Activated naive CD8-positive, alpha-beta T cell treated with anti-CD3 and anti-CD28 coated beads for 36 hours (primary cell): ENCODE data around the gene ZSCAN21. TPM values are rescaled to one million over a fixed set of nuclear protein-coding genes. Genes with fewer than 3 reads are reported as not detected.
"Not testable (repeated sequence)": the region's sequence is repeated elsewhere in the genome, so short reads cannot be mapped to it uniquely, and the experiment has no call there.

ENCODE experiments used
- DNase-seq: peaks from one replicate; pipeline ENCODE4 v3.0.0; 2021
- H3K27ac Mint-ChIP-seq: one replicate; pipeline ENCODE4 v1.8.0; 2022; ENCODE audit warnings: mild to moderate bottlenecking, moderate library complexity, mixed read lengths
- H3K27me3 Mint-ChIP-seq: one replicate; pipeline ENCODE4 v1.8.0; 2022; ENCODE audit warnings: mild to moderate bottlenecking, mixed read lengths
- H3K36me3 Mint-ChIP-seq: one replicate; pipeline ENCODE4 v1.8.0; 2021; ENCODE audit warnings: mild to moderate bottlenecking, mixed read lengths
- H3K4me1 Mint-ChIP-seq: one replicate; pipeline ENCODE4 v1.8.0; 2021; ENCODE audit warnings: mixed read lengths
- H3K4me3 Mint-ChIP-seq: one replicate; pipeline ENCODE4 v1.8.0; 2022; ENCODE audit warnings: mild to moderate bottlenecking, moderate library complexity, mixed read lengths
- H3K9me3 Mint-ChIP-seq: one replicate; pipeline ENCODE4 v1.8.0; 2022; ENCODE audit warnings: mixed read lengths
- total RNA-seq, 2 experiments: library from RNA; stranded (reverse); gene quantifications; one replicate each; pipeline ENCODE4 v1.2.3, GENCODE V29; 2021

Gene ZSCAN21
- total RNA-seq: 1 to 10 TPM; 9.0 to 9.4 TPM

DNA sequence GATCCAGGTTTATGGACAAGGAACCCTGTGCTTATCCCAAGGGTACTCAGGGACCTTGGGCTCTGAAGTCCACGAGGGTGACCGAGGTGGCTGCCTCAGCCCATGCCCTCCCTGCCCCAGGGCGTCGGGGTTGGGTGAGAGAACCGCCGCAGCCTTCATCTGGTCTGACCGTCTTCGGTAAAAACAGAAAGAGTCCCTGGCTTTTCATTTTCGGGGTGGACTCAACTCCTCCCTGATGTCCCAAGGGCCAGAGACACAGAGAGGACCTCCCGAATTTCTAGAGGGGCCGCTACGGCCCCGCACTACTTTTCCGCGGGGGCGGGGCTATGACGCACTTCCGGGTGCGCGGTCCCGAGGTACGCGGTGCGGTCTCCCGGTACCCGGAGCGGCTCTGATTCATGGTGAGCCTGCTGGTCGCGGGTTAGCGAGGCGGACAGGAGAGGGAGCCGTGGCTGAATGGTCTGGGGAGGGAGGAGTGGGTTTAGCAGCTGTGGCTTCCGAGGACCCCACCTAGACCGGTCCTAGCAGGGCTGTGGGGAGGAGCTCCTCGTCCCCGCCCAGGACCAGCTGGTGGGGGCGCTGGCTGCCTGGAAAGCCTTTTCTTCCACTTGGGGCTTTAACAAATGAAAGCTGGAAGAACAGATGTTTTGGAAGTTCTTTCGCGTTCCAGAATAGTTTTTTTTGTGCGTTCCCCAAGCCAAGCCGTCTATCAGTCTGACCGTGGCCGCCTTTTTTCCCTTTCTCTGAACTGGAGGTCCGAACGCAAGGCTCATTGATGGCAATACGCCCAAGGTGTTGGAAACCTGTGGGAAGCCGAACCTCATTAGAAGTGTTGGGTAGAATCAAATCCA is at the start of gene ZSCAN21:
Gene ZSCAN21 (plus strand): TSS at position 334 of the 851 bp plus-strand sequence. CDS start 7,233 bp downstream, outside the sequence.
- Mint-ChIP-seq H3K4me1 (peaks cover 20% of the 10 kb centered on the region), H3K27ac (peak within 1 kb of the TSS; percentile 92), H3K4me3 (peak within 1 kb of the TSS; percentile 89), H3K27me3 (no peaks in the 10 kb centered on the region), H3K9me3 (no peaks in the 10 kb centered on the region), H3K36me3 (no peaks in the 10 kb centered on the region)
- DNase-seq: peak; percentile 84

DNA sequence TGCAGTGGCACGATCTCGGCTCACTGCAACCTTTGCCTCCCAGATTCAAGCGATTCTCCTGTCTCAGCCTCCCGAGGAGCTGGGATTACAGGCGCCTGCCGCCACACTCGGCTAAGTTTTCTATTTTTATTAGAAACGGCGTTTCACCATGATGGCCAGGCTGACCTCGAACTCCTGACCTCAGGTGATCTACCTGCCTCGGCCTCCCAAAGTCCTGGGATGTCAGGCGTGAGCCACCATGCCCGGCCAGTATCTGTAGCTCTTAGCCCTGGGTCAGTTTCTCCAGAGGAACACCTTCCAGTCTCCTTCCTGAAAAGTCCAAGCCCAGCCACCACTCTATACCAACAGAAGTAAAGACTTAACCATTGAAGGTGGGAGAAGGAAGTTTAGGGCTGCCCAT is 49.3 kb upstream of the ZSCAN21 start:
- H3K9me3 Mint-ChIP-seq: peaks cover 4% of the 10 kb centered on the region
- peaks cover 2% of the 10 kb centered on the region for H3K36me3 Mint-ChIP-seq
- DNase-seq: no peak
- H3K4me3 Mint-ChIP-seq: no peak overlapping the region
- H3K27me3 Mint-ChIP-seq: no peaks in the 10 kb centered on the region
- H3K4me1 Mint-ChIP-seq: peaks cover 10% of the 10 kb centered on the region
- H3K27ac Mint-ChIP-seq: no peak overlapping the region

DNA sequence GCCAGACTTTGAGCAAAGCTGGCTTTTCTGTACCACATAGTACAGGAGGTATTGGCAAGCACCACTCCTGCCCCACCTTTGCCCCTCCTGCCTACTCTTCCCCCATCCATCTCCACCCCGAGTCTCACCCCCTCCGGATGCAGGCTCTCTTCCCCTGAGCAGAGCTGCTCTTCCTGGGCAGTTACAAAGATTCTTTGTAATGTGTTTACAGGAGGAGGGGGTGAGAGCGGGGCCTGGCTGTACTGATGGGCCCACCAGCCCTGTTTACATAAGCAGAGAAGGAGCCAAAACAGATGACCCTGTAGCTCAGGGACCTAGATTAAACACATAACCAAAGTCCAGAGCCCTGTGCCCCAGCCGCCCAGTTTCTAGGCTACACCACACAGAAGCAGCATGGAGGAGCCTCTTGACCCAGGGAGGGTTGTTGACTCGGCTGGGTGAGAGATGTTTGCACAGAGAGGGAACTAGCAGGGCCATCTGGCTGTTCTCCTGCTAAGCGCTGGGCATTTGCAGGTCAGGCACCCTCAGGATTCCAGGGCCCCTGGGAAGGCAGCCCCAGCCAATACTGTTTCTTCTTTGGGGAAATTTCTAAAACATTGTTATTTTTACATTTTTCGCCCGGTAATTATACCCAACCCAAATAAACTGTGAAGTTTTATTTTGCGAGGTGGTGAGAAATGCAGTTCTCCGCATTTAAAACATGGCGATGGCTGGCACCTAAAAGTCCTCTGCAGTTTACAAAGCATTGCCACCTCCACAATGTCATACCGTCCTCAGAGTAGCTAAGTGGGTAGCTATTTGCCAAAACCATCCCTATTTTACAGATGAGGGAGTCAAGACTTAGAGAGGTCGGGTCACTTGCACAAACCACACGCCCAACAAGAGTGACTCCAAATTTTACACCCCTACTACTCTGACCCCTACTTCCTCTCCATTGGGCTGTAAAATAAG is 45.6 kb upstream of the ZSCAN21 start:
- no peak for DNase-seq
- H3K36me3 Mint-ChIP-seq: no peaks in the 10 kb centered on the region
- no peaks in the 10 kb centered on the region for H3K4me1 Mint-ChIP-seq
- no peak overlapping the region for H3K27ac Mint-ChIP-seq
- H3K4me3 Mint-ChIP-seq: no peak overlapping the region
- H3K27me3 Mint-ChIP-seq: peaks cover 3% of the 10 kb centered on the region
- H3K9me3 Mint-ChIP-seq: no peaks in the 10 kb centered on the region

DNA sequence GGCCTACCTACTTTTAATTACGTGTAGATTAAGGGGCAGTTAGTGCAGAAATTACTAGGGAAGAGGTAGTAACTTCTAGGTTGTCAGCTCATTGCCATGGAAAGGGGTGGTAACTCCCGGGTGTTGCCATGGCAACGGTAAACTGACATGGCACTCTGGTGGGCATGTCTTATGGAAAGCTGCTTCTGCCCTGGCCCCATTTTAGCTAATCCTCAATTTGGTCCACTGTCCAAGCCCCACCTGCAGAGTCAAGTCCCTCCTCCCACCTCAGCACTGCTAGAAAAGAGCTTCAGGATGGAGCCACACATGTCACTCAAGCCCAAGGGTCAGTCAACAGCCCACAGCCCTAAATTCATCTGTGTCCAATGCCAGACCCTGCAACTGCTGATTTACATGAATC is 41.7 kb upstream of the ZSCAN21 start:
- Mint-ChIP-seq H3K27ac (no peak overlapping the region), H3K27me3 (peaks cover 3% of the 10 kb centered on the region), H3K36me3 (no peaks in the 10 kb centered on the region), H3K4me1 (peaks cover 2% of the 10 kb centered on the region), H3K4me3 (no peak overlapping the region), H3K9me3 (no peaks in the 10 kb centered on the region)
- no peak for DNase-seq

DNA sequence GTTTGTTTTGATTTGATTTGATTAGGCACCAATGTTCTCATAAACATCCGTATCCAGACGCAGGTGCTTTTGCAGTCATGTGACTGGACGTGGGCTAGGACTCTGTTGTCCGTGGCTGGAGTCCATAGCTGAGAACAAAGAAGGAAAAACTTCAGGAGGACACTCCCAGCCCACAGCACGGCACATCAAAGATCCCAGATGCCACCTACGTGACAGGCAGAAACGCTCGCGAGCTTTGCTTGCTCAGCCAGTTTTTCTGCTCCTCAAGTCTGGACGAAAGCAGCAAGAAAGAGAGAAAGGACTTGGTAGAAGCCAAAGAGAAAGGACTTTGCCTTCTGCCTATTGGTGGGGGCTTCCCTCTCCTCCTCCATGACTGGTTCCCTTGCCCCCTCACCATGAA is 41.0 kb upstream of the ZSCAN21 start:
- peaks cover 7% of the 10 kb centered on the region for H3K4me1 Mint-ChIP-seq
- no peak for DNase-seq
- H3K4me3 Mint-ChIP-seq: no peak overlapping the region
- no peak overlapping the region for H3K27ac Mint-ChIP-seq
- H3K9me3 Mint-ChIP-seq: no peaks in the 10 kb centered on the region
- no peaks in the 10 kb centered on the region for H3K36me3 Mint-ChIP-seq
- peaks cover 3% of the 10 kb centered on the region for H3K27me3 Mint-ChIP-seq

DNA sequence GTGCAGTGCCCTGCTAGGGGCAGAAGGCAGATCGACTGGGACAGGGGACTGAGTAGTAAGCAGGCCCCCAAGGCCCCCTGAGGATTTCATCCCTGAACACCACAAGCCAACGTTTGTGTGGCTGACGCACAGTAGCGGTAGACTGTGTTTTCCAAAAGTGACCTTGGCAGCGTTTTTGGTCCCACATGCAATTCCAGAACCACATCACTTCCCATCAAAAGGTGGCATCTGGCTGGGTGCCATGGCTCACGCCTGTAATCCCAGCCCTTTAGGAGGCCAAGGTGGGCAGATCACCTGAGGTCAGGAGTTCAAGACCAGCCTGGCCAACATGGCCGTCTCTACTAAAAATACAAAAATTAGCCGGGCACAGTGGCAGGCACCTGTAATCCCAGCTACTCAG is 39.6 kb upstream of the ZSCAN21 start:
- not testable (repeated sequence) for DNase-seq, H3K27ac Mint-ChIP-seq, H3K27me3 Mint-ChIP-seq, H3K36me3 Mint-ChIP-seq, H3K9me3 Mint-ChIP-seq, H3K4me3 Mint-ChIP-seq
- H3K4me1 Mint-ChIP-seq: peaks cover 11% of the 10 kb centered on the region

- H3K4me1 Mint-ChIP-seq: peaks cover 15% of the 10 kb centered on the region
- peaks cover under 1% of the 10 kb centered on the region for H3K36me3 Mint-ChIP-seq
- no peak overlapping the region for H3K27ac Mint-ChIP-seq
- H3K9me3 Mint-ChIP-seq: no peaks in the 10 kb centered on the region
- peaks cover 3% of the 10 kb centered on the region for H3K27me3 Mint-ChIP-seq
- no peak overlapping the region for H3K4me3 Mint-ChIP-seq
- no peak for DNase-seq
These were observed 38.7 kb upstream of the ZSCAN21 start for GRCh38 chr7:100010901-100011300.

- Mint-ChIP-seq H3K27ac (no peak overlapping the region), H3K4me3 (no peak overlapping the region), H3K4me1 (peaks cover 17% of the 10 kb centered on the region), H3K9me3 (no peaks in the 10 kb centered on the region), H3K27me3 (peaks cover 3% of the 10 kb centered on the region), H3K36me3 (peaks cover 6% of the 10 kb centered on the region)
- no peak for DNase-seq
These were observed 38.1 kb upstream of the ZSCAN21 start for GRCh38 chr7:100011516-100011915.

DNA sequence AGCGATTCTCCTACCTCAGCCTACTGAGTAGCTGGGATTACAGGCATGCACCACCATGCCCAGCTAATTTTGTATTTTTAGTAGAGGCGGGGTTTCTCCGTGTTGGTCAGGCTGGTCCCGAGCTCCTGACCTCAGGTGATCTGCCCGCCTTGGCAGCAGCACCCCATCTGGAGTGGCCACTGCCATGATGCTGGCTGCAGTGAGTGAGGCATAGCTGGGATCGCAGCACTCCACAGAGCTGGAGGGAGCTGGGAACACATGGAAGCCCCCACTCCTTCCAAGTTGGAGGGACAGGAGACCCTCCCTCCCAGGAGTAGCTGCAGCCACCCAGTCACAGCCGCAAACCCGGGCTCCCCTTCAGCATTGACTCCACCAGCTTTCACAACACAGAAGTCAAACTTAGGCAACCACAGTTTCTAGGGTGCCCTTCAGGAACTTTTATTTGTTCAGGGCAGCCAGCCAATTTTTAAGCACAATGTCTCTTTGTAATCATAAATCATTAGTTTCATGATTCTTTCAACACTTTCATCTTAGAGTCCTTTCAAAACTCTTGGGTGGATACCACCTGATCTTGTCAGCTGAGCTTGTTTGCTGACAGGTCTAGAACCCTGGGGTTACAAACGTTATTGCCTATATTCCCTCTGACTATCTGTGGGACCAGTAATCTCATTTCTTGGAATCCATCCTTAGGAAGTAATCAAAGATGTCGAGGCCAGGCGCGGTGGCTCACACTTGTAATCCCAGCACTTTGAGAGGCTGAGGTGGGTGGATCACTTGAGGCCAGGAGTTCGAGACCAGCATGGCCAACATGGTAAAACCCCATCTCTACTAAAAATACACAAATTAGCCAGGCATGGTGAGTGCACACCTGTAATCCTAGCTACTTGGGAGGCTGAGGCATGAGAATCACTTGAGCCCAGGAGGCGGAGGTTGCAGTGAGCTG is 36.9 kb upstream of the ZSCAN21 start:
- H3K27me3 Mint-ChIP-seq, DNase-seq, H3K36me3 Mint-ChIP-seq, H3K9me3 Mint-ChIP-seq, H3K4me3 Mint-ChIP-seq: not testable (repeated sequence)
- H3K27ac Mint-ChIP-seq: peak overlapping the region; percentile 76
- peaks cover 24% of the 10 kb centered on the region for H3K4me1 Mint-ChIP-seq

DNA sequence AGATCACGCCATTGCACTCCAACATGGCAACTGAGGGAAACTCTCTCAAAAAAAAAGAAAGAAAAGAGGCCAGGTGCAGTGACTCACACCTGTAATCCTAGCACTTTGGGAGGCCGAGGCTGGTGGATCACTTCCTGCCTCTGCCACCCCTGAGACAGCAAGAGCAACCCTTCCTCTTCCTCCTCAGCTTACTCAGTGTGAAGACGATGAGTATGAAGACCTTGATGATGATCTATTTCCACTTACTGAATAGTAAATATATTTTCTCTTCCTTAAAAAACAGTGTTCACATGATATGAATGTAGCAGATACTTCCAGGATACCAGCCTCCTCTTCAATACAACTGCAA is 36.3 kb upstream of the ZSCAN21 start:
- Mint-ChIP-seq H3K4me3 (no peak overlapping the region), H3K9me3 (no peaks in the 10 kb centered on the region), H3K36me3 (peaks cover 13% of the 10 kb centered on the region), H3K27me3 (no peaks in the 10 kb centered on the region), H3K4me1 (peaks cover 24% of the 10 kb centered on the region), H3K27ac (peak overlapping the region; percentile 76)
- peak; percentile 35 for DNase-seq

DNA sequence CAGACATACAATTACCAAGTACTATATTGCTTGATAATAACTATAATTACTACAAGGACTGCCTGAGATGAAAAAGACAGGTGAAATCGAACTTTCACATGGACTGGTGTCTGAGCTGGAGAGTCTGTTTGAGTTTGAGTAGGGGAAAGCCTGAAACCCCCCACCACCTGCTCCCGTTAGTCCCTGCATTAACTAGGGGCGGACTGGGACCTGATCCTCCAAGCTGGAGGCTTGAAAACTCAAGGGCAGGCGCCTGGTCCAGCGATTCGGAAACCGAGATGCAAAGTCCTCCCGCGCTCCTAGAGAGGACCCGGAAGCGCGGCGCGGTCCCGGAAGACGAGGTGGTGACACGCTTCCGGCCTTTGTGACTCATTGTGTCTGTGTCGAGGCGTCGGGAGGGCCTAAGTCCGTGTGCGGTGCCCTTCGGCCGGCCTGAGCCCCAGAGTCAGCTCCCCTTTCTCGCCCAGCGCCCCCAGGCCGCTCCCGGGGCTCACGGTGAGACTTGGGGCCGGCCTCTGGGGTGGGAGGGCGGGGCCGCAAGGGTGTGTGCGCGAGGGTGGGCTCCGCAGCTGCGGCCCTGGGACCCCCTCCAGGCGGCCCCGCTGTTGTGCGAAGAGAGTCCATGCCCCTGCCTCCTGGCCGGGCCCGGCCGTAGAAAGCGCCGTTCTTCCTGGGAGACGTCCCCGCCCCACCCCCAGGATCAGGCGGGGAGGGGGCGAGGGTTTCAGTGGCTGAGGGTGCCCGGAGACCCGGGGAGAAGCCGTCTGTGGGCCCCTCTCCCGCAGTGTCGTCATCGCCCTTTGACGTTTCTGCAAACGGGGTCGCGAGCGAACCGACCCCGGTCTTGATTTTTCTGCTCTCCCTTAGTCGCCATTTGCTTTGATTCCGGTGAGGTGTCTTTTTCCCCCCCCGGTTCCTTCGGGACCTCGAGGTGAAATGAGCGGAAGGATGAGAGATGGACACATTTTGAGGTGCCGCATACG is 34.1 kb upstream of the ZSCAN21 start, which contains the start of gene ZKSCAN1:
Gene ZKSCAN1 (plus strand): TSS at position 365 of the 983 bp plus-strand sequence. CDS start 7,911 bp downstream, outside the sequence.
- H3K4me1 Mint-ChIP-seq: peaks cover 38% of the 10 kb centered on the region
- no peaks in the 10 kb centered on the region for H3K27me3 Mint-ChIP-seq
- H3K4me3 Mint-ChIP-seq: peak within 1 kb of the TSS; percentile 90
- peak; percentile 87 for DNase-seq
- H3K36me3 Mint-ChIP-seq: peaks cover 25% of the 10 kb centered on the region
- H3K27ac Mint-ChIP-seq: peak within 1 kb of the TSS; percentile 93
- H3K9me3 Mint-ChIP-seq: no peaks in the 10 kb centered on the region

- Mint-ChIP-seq H3K9me3 (no peaks in the 10 kb centered on the region), H3K4me1 (peaks cover 43% of the 10 kb centered on the region), H3K27ac (peak overlapping the region; percentile 93), H3K36me3 (peaks cover 25% of the 10 kb centered on the region), H3K4me3 (peak overlapping the region; percentile 90), H3K27me3 (no peaks in the 10 kb centered on the region)
- DNase-seq: no peak
These were observed 33.2 kb upstream of the ZSCAN21 start for GRCh38 chr7:100016215-100016901.

DNA sequence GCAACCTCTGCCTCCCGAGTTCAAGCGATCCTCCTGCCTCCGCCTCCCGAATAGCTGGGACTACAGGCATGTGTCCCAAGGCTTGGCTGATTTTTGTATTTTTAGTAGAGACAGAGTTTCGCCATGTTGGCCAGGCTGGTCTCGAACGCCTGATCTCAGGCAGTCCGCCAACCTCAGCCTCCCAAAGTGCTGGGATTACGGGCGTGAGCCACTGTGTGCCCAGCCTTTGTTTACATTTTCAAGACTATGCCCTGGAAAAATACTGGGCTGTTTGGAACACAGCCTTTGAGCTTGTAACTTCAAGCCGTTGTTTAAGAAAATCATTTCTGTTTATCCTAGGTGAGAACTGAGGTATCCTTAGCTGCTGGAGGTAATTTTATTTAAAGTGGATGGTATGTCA is 32.3 kb upstream of the ZSCAN21 start:
- no peaks in the 10 kb centered on the region for H3K9me3 Mint-ChIP-seq
- H3K27ac Mint-ChIP-seq: no peak overlapping the region
- H3K4me1 Mint-ChIP-seq: peaks cover 49% of the 10 kb centered on the region
- H3K4me3 Mint-ChIP-seq: no peak overlapping the region
- H3K36me3 Mint-ChIP-seq: peaks cover 31% of the 10 kb centered on the region
- H3K27me3 Mint-ChIP-seq: no peaks in the 10 kb centered on the region
- DNase-seq: no peak
